Esophagus muscularis mucosa (tissue), 4 donors: ENCODE results near the gene SEC24B.

ENCODE experiments used
- EP300 ChIP-seq: sonication (generic); formaldehyde crosslinking; IDR thresholded peaks from one replicate; pipeline ENCODE4 v1.6.1; 2017; ENCODE audit warnings: antibody characterized with exemption
- POLR2A ChIP-seq: fragments of 450-650 bp; IDR thresholded peaks from one replicate; pipeline ENCODE4 v1.6.1; 2017; ENCODE audit warnings: antibody characterized with exemption, moderate library complexity, mild to moderate bottlenecking, low read depth
- POLR2AphosphoS5 ChIP-seq, 2 donors: sonication (generic); formaldehyde crosslinking; IDR thresholded peaks; one replicate each; pipeline ENCODE4 v1.6.1; 2017; ENCODE audit warnings: antibody characterized with exemption in 2 of 2
- TF ChIP-seq, protein P1 (sequence below), 3 experiments: fragments of 200-600 bp in 2 of 3; fragments of 450-650 bp in 1 of 3; sonication (generic) in 2 of 3; IDR thresholded peaks; one replicate each; pipeline ENCODE4 v1.5.1; 2017 to 2019; ENCODE audit warnings: antibody characterized with exemption in 3 of 3, mild to moderate bottlenecking in 2 of 3, moderate library complexity in 1 of 3

GRCh38 chr4:109562457-109563239, 129.0 kb downstream of the SEC24B start:
- TF ChIP-seq, protein P1, sequence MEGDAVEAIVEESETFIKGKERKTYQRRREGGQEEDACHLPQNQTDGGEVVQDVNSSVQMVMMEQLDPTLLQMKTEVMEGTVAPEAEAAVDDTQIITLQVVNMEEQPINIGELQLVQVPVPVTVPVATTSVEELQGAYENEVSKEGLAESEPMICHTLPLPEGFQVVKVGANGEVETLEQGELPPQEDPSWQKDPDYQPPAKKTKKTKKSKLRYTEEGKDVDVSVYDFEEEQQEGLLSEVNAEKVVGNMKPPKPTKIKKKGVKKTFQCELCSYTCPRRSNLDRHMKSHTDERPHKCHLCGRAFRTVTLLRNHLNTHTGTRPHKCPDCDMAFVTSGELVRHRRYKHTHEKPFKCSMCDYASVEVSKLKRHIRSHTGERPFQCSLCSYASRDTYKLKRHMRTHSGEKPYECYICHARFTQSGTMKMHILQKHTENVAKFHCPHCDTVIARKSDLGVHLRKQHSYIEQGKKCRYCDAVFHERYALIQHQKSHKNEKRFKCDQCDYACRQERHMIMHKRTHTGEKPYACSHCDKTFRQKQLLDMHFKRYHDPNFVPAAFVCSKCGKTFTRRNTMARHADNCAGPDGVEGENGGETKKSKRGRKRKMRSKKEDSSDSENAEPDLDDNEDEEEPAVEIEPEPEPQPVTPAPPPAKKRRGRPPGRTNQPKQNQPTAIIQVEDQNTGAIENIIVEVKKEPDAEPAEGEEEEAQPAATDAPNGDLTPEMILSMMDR (IDR thresholded peaks at IDR 0.05): no peak
- no peak for TF ChIP-seq POLR2A
- TF ChIP-seq EP300: no peak
- TF ChIP-seq POLR2AphosphoS5 (IDR thresholded peaks at IDR 0.05): no peak
